NT2/D1 (cell line): ENCODE data around the gene EFCAB10.

ENCODE experiments used
- SUZ12 ChIP-seq: IDR thresholded peaks from 2 replicates; pipeline ENCODE4 v1.6.1; 2011; ENCODE audit not compliant: insufficient read length, insufficient read depth; ENCODE audit errors: extremely low read depth
- YY1 ChIP-seq: IDR thresholded peaks from 2 replicates; pipeline ENCODE4 v1.6.1; 2011; ENCODE audit not compliant: insufficient read length, insufficient read depth
- ZNF274 ChIP-seq: IDR thresholded peaks from 2 replicates; pipeline ENCODE4 v1.6.1; 2011; ENCODE audit warnings: mild to moderate bottlenecking, low read depth, low read length

- TF ChIP-seq YY1 (no peak), ZNF274 (no peak), SUZ12 (no peak)
These were observed 60.1 kb downstream of the EFCAB10 start for GRCh38 chr7:105521027-105521716.
